Femur (tissue), 1 donor: ENCODE data around the gene GPR31.

Experiments used
- DNase-seq: peaks from one replicate; pipeline ENCODE4 v3.0.0-alpha.2; 2017

Gene GPR31

GRCh38 chr6:167116109-167116837, 41.5 kb downstream of the GPR31 start:
- no peak for DNase-seq

DNA sequence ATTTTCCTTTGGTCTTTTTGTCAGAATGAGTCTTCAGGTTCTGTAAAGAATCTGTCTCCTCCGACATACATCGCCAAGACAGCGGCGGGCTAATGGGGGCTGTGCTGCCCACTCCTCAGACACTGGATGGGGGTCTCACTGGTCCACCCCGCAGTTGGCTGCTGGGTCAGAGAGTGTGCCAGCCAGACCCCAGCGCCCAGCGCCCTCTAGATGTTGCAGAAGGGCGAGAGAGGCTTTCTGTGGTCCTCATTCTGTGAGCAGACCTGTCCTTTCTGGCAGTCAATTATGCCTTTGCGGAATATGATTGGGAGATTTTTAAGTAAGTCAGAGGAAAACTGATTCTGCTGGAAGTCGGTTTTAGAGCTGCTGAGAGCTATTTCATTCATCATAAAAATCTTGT, 42.7 kb downstream of the GPR31 start:
- DNase-seq, result no peak

GRCh38 chr6:167113935-167114910, 43.6 kb downstream of the GPR31 start:
- no peak for DNase-seq

DNA sequence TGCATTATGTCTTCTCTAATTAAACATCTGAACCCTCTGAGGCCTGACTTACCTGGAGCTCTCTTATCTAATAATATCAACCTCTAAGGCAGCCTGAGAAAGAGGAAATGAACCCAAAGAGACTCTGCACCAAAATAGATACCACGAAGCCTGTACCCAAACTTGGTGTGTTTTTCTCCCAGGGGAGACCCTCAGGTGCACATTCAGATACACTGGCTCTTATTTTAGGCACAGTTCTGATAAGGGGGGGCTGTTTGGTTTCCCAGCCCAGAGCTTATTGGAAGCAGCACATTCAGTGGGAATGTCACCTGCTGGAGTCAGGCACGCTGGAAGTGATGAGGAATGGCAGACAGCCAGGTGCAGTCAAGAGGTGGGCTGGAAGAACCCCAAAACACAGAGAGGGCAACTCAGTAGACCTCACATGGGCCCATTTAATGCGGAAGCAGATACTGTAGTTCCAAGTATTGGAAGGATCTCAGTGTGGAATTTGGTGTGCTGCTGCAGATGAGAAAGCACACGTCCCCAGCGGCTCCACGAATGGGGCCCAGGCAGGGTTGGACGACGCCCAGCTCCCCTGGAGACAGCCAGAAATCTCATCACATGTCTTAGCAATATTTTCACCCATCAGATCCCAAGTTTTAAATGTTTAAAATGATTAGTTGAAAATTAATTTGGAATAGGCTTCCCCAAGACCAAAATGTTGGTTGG, 44.6 kb downstream of the GPR31 start:
- no peak for DNase-seq

DNA sequence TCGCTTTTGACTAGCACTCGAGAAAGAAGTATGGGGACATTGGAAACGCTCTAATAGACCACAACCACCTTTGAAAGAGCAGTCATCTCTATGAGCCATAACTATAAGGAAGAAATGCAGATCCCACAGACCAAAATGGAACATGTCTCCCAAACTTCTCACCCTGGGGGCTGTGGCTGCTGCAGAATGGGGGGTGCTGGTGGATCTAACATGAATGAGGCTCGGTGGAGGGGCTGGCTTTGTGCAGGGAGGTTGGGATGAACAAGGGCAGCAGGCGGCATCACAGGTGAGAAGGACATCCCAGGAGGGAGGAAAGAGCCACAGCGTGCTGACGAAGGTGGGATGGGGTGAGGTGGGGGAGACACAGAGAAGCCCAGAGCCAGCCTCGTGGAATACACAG, 45.4 kb downstream of the GPR31 start:
- DNase-seq, result no peak

DNA sequence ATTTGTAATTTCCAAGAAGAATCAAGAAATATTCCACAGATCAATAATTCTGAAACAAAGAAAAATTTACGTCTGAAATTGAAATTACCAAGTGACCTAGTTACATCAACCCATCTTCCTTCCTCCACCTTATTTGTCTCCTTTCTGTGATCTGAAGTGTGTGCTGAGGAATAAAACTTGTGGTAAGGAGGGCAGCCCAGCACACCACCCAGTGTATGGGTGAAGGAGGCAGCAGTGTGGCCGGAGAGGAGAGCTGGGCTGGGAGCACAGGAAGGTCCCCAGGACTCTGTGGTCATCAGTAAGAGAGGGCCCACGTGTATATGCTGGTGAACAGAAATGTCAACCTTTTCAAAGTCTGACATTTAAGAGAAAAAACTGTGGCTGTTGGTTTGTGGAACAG, 46.2 kb downstream of the GPR31 start:
- DNase-seq, result no peak

GRCh38 chr6:167109651-167110050, 48.1 kb downstream of the GPR31 start:
- no peak for DNase-seq

GRCh38 chr6:167108278-167108677, 49.5 kb downstream of the GPR31 start:
- DNase-seq, result no peak

DNA sequence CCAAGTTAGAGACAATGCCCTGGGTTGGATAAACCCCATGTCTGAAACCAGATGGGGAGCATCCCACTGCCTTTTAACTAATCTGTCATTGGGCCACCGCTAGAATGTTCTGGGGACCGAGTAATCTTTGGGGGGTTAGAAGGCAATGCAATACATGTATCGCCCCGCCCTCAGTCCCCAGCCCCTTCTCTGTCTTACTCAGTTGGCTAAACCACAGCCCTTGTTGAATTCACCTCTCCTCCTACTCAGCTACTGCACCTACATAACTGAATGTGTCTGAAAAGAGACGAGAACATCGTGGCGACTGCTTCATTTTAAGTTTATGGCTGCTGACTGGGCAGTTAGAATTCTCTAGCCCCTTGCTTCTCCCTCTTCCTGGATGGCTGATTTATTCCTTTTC, 50.0 kb downstream of the GPR31 start:
- no peak for DNase-seq

GRCh38 chr6:167106406-167106805, 51.4 kb downstream of the GPR31 start:
- DNase-seq, result no peak
